ENCODE measurements around the gene BICD1. TPM values are rescaled to one million over a fixed set of nuclear protein-coding genes. Genes with fewer than 3 reads are reported as not detected.

Gene BICD1
- total and polyA plus RNA-seq, 4 experiments from 2014 or later, result 3.7 to 20.3 (median 12.4) TPM

GRCh38 chr12:32399370-32400113, 292.9 kb downstream of the BICD1 start, which contains the start of gene FGD4:
Gene FGD4, plus strand, starts transcription at chr12:32399558.
- peak within 1 kb of the TSS in 1 of 2 donors; percentile 55 for H3K4me3 ChIP-seq (ENCODE audit: low read length in 2 of 2)
- H3K27ac ChIP-seq (ENCODE audit: low read depth, low read length), result no peak within 1 kb of the TSS
- H3K4me1 ChIP-seq (ENCODE audit: insufficient read depth, low read length), result peaks cover 13% of the 10 kb centered on the region
- H3K9me3 ChIP-seq (ENCODE audit: control insufficient read depth in 1 of 2, low read length in 2 of 2), result no peaks in the 10 kb centered on the region
- intact Hi-C loops (cut with micrococcal nuclease), result no loop called here
- peaks cover 12% of the 10 kb centered on the region for H3K27me3 ChIP-seq (ENCODE audit: insufficient read depth, low read length)
- no peaks in the 10 kb centered on the region for H3K9me3 Mint-ChIP-seq
- CTCF ChIA-PET (ENCODE audit: partially characterized antibody), result no interaction called here
- H3K27ac Mint-ChIP-seq, result peak within 1 kb of the TSS in 1 of 7 donors; percentile 24
- H3K27me3 Mint-ChIP-seq, result peaks cover 22 to 33% of the 10 kb centered on the region in 2 donors
- H3K36me3 ChIP-seq (ENCODE audit: insufficient read depth, low read length), result no peaks in the 10 kb centered on the region
- DNase-seq, result peak in 4 of 5 donors; percentile 25 to 43 (median 36)
- POLR2A ChIA-PET (ENCODE audit: partially characterized antibody), result no interaction called here
- no peaks in the 10 kb centered on the region for H3K36me3 Mint-ChIP-seq
- H3K4me1 Mint-ChIP-seq, result peaks cover 5 to 12% (median 8%) of the 10 kb centered on the region in 4 donors
- peak within 1 kb of the TSS; percentile 83 to 95 (median 90) for H3K4me3 Mint-ChIP-seq

DNA sequence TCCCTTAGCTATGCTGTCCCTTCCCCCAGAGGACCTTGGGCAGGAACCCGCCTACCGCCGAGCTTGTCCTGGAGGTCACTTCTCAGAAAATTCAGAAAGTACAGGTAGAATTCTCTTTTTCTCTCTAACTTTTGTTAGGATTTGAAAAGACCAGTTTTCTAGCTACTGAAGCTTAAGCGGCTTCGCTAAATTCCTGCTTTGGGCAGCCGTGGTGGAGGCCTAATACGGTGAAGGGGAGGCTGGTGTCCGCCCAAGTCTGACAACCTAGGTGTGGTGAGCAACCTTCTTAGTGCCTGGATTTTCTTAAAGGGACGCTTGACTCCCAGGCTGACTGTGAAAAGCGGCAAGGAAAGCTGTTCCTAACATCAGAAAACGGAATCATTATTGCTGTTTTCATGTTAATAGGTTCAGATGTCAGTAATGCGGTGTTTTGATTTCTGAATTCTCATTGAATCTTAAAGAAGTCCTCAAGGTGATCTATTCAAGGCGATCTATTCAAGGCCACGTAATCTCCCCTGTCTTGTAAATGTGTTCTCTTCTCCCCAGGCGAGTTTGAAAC, 293.5 kb downstream of the BICD1 start:
- peak overlapping the region in 1 of 2 donors; percentile 55 for H3K4me3 ChIP-seq (ENCODE audit: low read length in 2 of 2)
- peaks cover 12% of the 10 kb centered on the region for H3K27me3 ChIP-seq (ENCODE audit: insufficient read depth, low read length)
- H3K4me1 Mint-ChIP-seq, result peaks cover 5 to 12% (median 8%) of the 10 kb centered on the region in 4 donors
- H3K27ac ChIP-seq (ENCODE audit: low read depth, low read length), result no peak overlapping the region
- no peaks in the 10 kb centered on the region for H3K9me3 ChIP-seq (ENCODE audit: control insufficient read depth in 1 of 2, low read length in 2 of 2)
- H3K9me3 Mint-ChIP-seq, result no peaks in the 10 kb centered on the region
- no peak for DNase-seq
- H3K4me3 Mint-ChIP-seq, result peak overlapping the region; percentile 67 to 83 (median 79)
- ChIA-PET CTCF (ENCODE audit: partially characterized antibody) (no interaction called here), POLR2A (ENCODE audit: partially characterized antibody) (no interaction called here)
- no peak overlapping the region for H3K27ac Mint-ChIP-seq
- H3K27me3 Mint-ChIP-seq, result peaks cover 22 to 33% of the 10 kb centered on the region in 2 donors
- H3K4me1 ChIP-seq (ENCODE audit: insufficient read depth, low read length), result peaks cover 13% of the 10 kb centered on the region
- intact Hi-C loops (cut with micrococcal nuclease), result no loop called here
- no peaks in the 10 kb centered on the region for H3K36me3 Mint-ChIP-seq
- H3K36me3 ChIP-seq (ENCODE audit: insufficient read depth, low read length), result no peaks in the 10 kb centered on the region

GRCh38 chr12:32400866-32401265, 294.2 kb downstream of the BICD1 start:
- POLR2A ChIA-PET (ENCODE audit: partially characterized antibody), result no interaction called here
- Mint-ChIP-seq H3K4me3 (peak overlapping the region in 5 of 8 donors; percentile 32 to 83 (median 82)), H3K9me3 (no peaks in the 10 kb centered on the region)

GRCh38 chr12:32402170-32402569, 295.5 kb downstream of the BICD1 start:
- no peak overlapping the region for H3K4me3 Mint-ChIP-seq
- Histone ChIP-seq H3K27ac (ENCODE audit: low read depth, low read length) (no peak overlapping the region), H3K4me3 (ENCODE audit: low read length in 2 of 2) (no peak overlapping the region), H3K36me3 (ENCODE audit: insufficient read depth, low read length) (no peaks in the 10 kb centered on the region), H3K9me3 (ENCODE audit: control insufficient read depth in 1 of 2, low read length in 2 of 2) (no peaks in the 10 kb centered on the region), H3K4me1 (ENCODE audit: insufficient read depth, low read length) (peaks cover 13% of the 10 kb centered on the region), H3K27me3 (ENCODE audit: insufficient read depth, low read length) (peaks cover 12% of the 10 kb centered on the region)
- intact Hi-C loops (cut with micrococcal nuclease), result no loop called here
- peaks cover 25 to 35% of the 10 kb centered on the region in 2 donors for H3K27me3 Mint-ChIP-seq
- ChIA-PET POLR2A (ENCODE audit: partially characterized antibody) (no interaction called here), CTCF (ENCODE audit: partially characterized antibody) (no interaction called here)
- DNase-seq, result no peak
- H3K27ac Mint-ChIP-seq, result no peak overlapping the region
- no peaks in the 10 kb centered on the region for H3K36me3 Mint-ChIP-seq
- peaks cover 5 to 12% (median 8%) of the 10 kb centered on the region in 4 donors for H3K4me1 Mint-ChIP-seq
- no peaks in the 10 kb centered on the region for H3K9me3 Mint-ChIP-seq

More at GRCh38 chr12:32400866-32401265, 294.2 kb downstream of the BICD1 start:
- Histone ChIP-seq H3K4me3 (ENCODE audit: low read length in 2 of 2) (no peak overlapping the region), H3K27me3 (ENCODE audit: insufficient read depth, low read length) (peaks cover 12% of the 10 kb centered on the region), H3K9me3 (ENCODE audit: control insufficient read depth in 1 of 2, low read length in 2 of 2) (no peaks in the 10 kb centered on the region), H3K36me3 (ENCODE audit: insufficient read depth, low read length) (no peaks in the 10 kb centered on the region), H3K27ac (ENCODE audit: low read depth, low read length) (no peak overlapping the region), H3K4me1 (ENCODE audit: insufficient read depth, low read length) (peaks cover 13% of the 10 kb centered on the region)
- Mint-ChIP-seq H3K27ac (no peak overlapping the region), H3K36me3 (no peaks in the 10 kb centered on the region), H3K4me1 (peaks cover 5 to 12% (median 8%) of the 10 kb centered on the region in 4 donors), H3K27me3 (peaks cover 25 to 35% of the 10 kb centered on the region in 2 donors)
- DNase-seq, result no peak
- intact Hi-C loops (cut with micrococcal nuclease), result no loop called here
- CTCF ChIA-PET (ENCODE audit: partially characterized antibody), result no interaction called here

- no peaks in the 10 kb centered on the region for H3K9me3 Mint-ChIP-seq
- H3K36me3 ChIP-seq (ENCODE audit: insufficient read depth, low read length), result no peaks in the 10 kb centered on the region
- H3K27ac Mint-ChIP-seq, result no peak overlapping the region
- H3K4me3 Mint-ChIP-seq, result no peak overlapping the region
- H3K4me1 ChIP-seq (ENCODE audit: insufficient read depth, low read length), result peaks cover 13% of the 10 kb centered on the region
- intact Hi-C loops (cut with micrococcal nuclease), result no loop called here
- H3K27me3 Mint-ChIP-seq, result peaks cover 25 to 35% of the 10 kb centered on the region in 2 donors
- CTCF ChIA-PET (ENCODE audit: partially characterized antibody), result no interaction called here
- no peak overlapping the region for H3K4me3 ChIP-seq (ENCODE audit: low read length in 2 of 2)
- H3K36me3 Mint-ChIP-seq, result no peaks in the 10 kb centered on the region
- H3K27ac ChIP-seq (ENCODE audit: low read depth, low read length), result no peak overlapping the region
- peaks cover 12% of the 10 kb centered on the region for H3K27me3 ChIP-seq (ENCODE audit: insufficient read depth, low read length)
- POLR2A ChIA-PET (ENCODE audit: partially characterized antibody), result no interaction called here
- H3K9me3 ChIP-seq (ENCODE audit: control insufficient read depth in 1 of 2, low read length in 2 of 2), result no peaks in the 10 kb centered on the region
- DNase-seq, result no peak
- H3K4me1 Mint-ChIP-seq, result peaks cover 5 to 12% (median 8%) of the 10 kb centered on the region in 4 donors
Observed at GRCh38 chr12:32402946-32403345, 296.3 kb downstream of the BICD1 start.

- Histone ChIP-seq H3K4me3 (ENCODE audit: low read length in 2 of 2) (no peak overlapping the region), H3K27me3 (ENCODE audit: insufficient read depth, low read length) (no peaks in the 10 kb centered on the region), H3K4me1 (ENCODE audit: insufficient read depth, low read length) (no peaks in the 10 kb centered on the region), H3K27ac (ENCODE audit: low read depth, low read length) (no peak overlapping the region), H3K36me3 (ENCODE audit: insufficient read depth, low read length) (no peaks in the 10 kb centered on the region), H3K9me3 (ENCODE audit: control insufficient read depth in 1 of 2, low read length in 2 of 2) (no peaks in the 10 kb centered on the region)
- H3K27me3 Mint-ChIP-seq, result peaks cover 23 to 25% of the 10 kb centered on the region in 2 donors
- no peak for DNase-seq
- intact Hi-C loops (cut with micrococcal nuclease), result no loop called here
- H3K4me3 Mint-ChIP-seq, result no peak overlapping the region
- CTCF ChIA-PET (ENCODE audit: partially characterized antibody), result no interaction called here
- POLR2A ChIA-PET (ENCODE audit: partially characterized antibody), result no interaction called here
- H3K36me3 Mint-ChIP-seq, result no peaks in the 10 kb centered on the region
- H3K4me1 Mint-ChIP-seq, result peaks cover 0 to under 1% (median 0%) of the 10 kb centered on the region in 4 donors
- peaks cover 0 to 2% (median 0%) of the 10 kb centered on the region in 8 donors for H3K9me3 Mint-ChIP-seq
- no peak overlapping the region for H3K27ac Mint-ChIP-seq
Observed at GRCh38 chr12:32407795-32408194, 301.1 kb downstream of the BICD1 start.

DNA sequence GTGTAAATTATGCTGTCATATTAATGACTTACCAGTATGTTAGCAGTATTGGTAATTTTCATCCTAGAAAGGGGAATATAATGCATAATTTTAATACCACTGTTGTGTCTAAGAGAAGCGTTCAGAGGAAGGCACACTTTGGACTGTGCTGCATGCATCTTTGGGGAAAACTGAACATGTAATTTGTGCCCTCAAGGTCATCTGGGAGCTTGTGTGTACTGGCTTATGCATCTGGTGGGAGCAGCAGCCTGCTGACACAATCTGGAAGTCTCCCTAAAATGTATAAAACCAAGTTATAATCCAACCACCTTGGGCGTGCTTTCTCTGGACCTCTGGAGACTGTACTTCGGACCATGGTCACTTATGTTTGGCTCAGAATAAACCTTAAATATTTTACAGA, 306.8 kb downstream of the BICD1 start:
- Histone ChIP-seq H3K4me1 (ENCODE audit: insufficient read depth, low read length) (no peaks in the 10 kb centered on the region), H3K27ac (ENCODE audit: low read depth, low read length) (no peak overlapping the region), H3K4me3 (ENCODE audit: low read length in 2 of 2) (no peak overlapping the region), H3K27me3 (ENCODE audit: insufficient read depth, low read length) (no peaks in the 10 kb centered on the region), H3K9me3 (ENCODE audit: control insufficient read depth in 1 of 2, low read length in 2 of 2) (no peaks in the 10 kb centered on the region), H3K36me3 (ENCODE audit: insufficient read depth, low read length) (no peaks in the 10 kb centered on the region)
- CTCF ChIA-PET (ENCODE audit: partially characterized antibody), result no interaction called here
- POLR2A ChIA-PET (ENCODE audit: partially characterized antibody), result no interaction called here
- H3K9me3 Mint-ChIP-seq, result peaks cover 0 to 2% (median 0%) of the 10 kb centered on the region in 8 donors
- intact Hi-C loops (cut with micrococcal nuclease), result no loop called here
- no peak overlapping the region for H3K27ac Mint-ChIP-seq
- peaks cover 8 to 15% of the 10 kb centered on the region in 2 donors for H3K27me3 Mint-ChIP-seq
- no peak overlapping the region for H3K4me3 Mint-ChIP-seq
- DNase-seq, result no peak
- H3K4me1 Mint-ChIP-seq, result no peaks in the 10 kb centered on the region
- no peaks in the 10 kb centered on the region for H3K36me3 Mint-ChIP-seq
